Aorta (tissue), 5 donors: ENCODE measurements around the gene PLK5. TPM values are rescaled to one million over a fixed set of nuclear protein-coding genes. Genes with fewer than 3 reads are reported as not detected.
"Not testable (repeated sequence)": the region's sequence is repeated elsewhere in the genome, so short reads cannot be mapped to it uniquely, and the experiment has no call there.

Experiments
- ATAC-seq: fragments of 200-7000 bp; cut with Tn5 transposase; one replicate; pipeline ENCODE4 v1.9.1; 2022; ENCODE audit warnings: moderate library complexity; ENCODE audit not compliant: low FRiP score
- DNase-seq, 2 donors: peaks; one replicate each; pipeline ENCODE4 v3.0.0-alpha.2; 2020
- H3K27ac ChIP-seq, 2 donors: one replicate each; pipeline ENCODE4 v1.5.1; 2013; ENCODE audit warnings: low read length in 2 of 2, mild to moderate bottlenecking in 2 of 2, moderate library complexity in 2 of 2, control low read depth in 1 of 2, inconsistent platforms in 1 of 2, low read depth in 1 of 2
- H3K27me3 ChIP-seq, 2 donors: one replicate each; pipeline ENCODE4 v1.6.1; 2013; ENCODE audit warnings: control low read depth in 1 of 2, low read length in 1 of 2, mild to moderate bottlenecking in 1 of 2, moderate library complexity in 1 of 2; ENCODE audit not compliant: insufficient read depth in 2 of 2, control insufficient read depth in 1 of 2
- H3K36me3 ChIP-seq, 2 donors: one replicate each; pipeline ENCODE4 v1.6.1; 2013; ENCODE audit warnings: control low read depth in 1 of 2, low read length in 1 of 2, mild to moderate bottlenecking in 1 of 2; ENCODE audit not compliant: insufficient read depth in 2 of 2, control insufficient read depth in 1 of 2
- H3K4me1 ChIP-seq, 2 donors: one replicate each; pipeline ENCODE4 v1.6.1; 2013; ENCODE audit warnings: low read length in 2 of 2, control low read depth in 1 of 2, mild to moderate bottlenecking in 1 of 2, moderate library complexity in 1 of 2; ENCODE audit not compliant: insufficient read depth in 2 of 2, control insufficient read depth in 1 of 2
- H3K4me3 ChIP-seq, 2 donors: one replicate each; pipeline ENCODE4 v1.5.1; 2013; ENCODE audit warnings: low read length in 2 of 2, control low read depth in 1 of 2, mild to moderate bottlenecking in 1 of 2
- H3K9me3 ChIP-seq: one replicate; pipeline ENCODE4 v1.6.1; 2013; ENCODE audit warnings: mild to moderate bottlenecking, low read length; ENCODE audit not compliant: control insufficient read depth
- WGBS, 2 donors: extraction: QIAGEN DNeasy Blood & Tissue Kit; methylation state at CpG; one replicate each; pipeline ENCODE4 v1.1.7; 2013; 5-methylcytosine and 5-hydroxymethylcytosine counted together
- intact Hi-C, 2 donors: fragments of 100-400 bp; cut with DNase I; formaldehyde crosslinking; loops; one replicate each; pipeline versions ENCODE4 v1.14.2 to v1.15.0; 2022
- polyA plus RNA-seq, 2 donors: library from polyadenylated mRNA; stranded (reverse); fragments of 200-250 nt; gene quantifications; one replicate each; pipeline ENCODE4 v1.2.3, GENCODE V29; 2013
- total RNA-seq, 2 donors: library from RNA; stranded (reverse); fragmentation: NEBNext Ultra II Directional; extraction: Animal tissue kit (Norgen Biotek cat#: 25700); gene quantifications; one replicate each; pipeline ENCODE4 v1.2.1, GENCODE V29; 2021
- donor health status: healthy with polysubstance abuse.
- donor health status: Bipolar disorder and iron deficiency.
- donor health status: DM: no; HTN: no; CAD: no.
- donor health status: DM: no; HTN: no; CAD: no.
- donor health status: DM: yes; HTN: yes; CAD: no.

Gene PLK5
- total and polyA plus RNA-seq, 4 donors: 0.15 TPM; not detected in 3

DNA sequence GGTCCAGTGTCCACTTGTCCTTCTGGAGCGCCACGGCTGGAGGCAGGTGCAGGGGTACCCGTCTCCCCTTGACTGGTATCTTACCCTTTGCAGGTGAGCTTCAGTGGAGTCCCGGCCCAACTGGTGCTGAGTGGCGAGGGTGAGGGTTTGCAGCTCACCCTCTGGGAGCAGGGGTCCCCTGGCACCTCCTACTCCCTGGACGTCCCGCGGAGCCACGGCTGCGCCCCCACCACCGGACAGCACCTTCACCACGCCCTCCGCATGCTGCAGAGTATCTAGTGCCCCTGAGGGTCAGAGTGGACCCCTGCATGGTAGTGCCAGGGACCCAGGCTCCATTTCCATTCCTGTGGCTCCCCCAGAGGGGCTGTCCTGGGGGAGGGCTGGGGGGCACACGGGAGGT is 11.1 kb downstream of the PLK5 start:
- Histone ChIP-seq H3K4me1 (no peaks in the 10 kb centered on the region), H3K27me3 (no peaks in the 10 kb centered on the region), H3K27ac (no peak overlapping the region), H3K9me3 (no peaks in the 10 kb centered on the region), H3K36me3 (no peaks in the 10 kb centered on the region), H3K4me3 (no peak overlapping the region)
- WGBS, 2 donors: 80 to 91% methylated on average over 14 of the region's 14 CpGs
- ATAC-seq: no peak
- no peak for DNase-seq
- intact Hi-C loops: no loop called here

- WGBS, 2 donors: 95 to 97% methylated on average over 7 of the region's 7 CpGs
- DNase-seq, intact Hi-C loops, ATAC-seq, H3K27me3 ChIP-seq, H3K9me3 ChIP-seq, H3K36me3 ChIP-seq, H3K4me3 ChIP-seq, H3K4me1 ChIP-seq, H3K27ac ChIP-seq: not testable (repeated sequence)
Observed at GRCh38 chr19:1535699-1536098, 11.8 kb downstream of the PLK5 start.

- intact Hi-C loops: no loop called here
- Histone ChIP-seq H3K36me3 (no peaks in the 10 kb centered on the region), H3K27ac (no peak overlapping the region), H3K9me3 (no peaks in the 10 kb centered on the region), H3K4me1 (no peaks in the 10 kb centered on the region), H3K4me3 (no peak overlapping the region), H3K27me3 (no peaks in the 10 kb centered on the region)
- ATAC-seq (no peak), DNase-seq (no peak)
- 5 to 10% methylated on average over 15 of the region's 15 CpGs for WGBS, 2 donors
Observed at GRCh38 chr19:1538978-1539377, 15.1 kb downstream of the PLK5 start.

DNA sequence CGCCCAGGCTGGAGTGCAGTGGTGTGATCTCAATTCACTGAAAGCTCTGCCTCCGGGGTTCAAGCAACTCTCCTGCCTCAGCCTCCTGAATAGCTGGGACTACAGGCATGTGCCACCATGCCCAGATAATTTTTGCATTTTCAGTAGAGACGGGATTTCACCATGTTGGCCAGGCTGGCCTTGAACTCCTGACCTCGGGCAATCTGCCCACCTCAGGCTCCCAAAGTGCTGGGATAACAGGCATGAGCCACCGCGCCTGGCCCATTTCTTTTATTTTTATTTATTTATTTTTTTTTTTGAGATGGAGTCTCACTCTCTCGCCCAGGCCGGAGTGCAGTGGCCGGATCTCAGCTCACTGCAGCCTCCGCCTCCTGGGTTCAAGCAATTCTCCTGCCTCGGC is 15.9 kb downstream of the PLK5 start:
- H3K27ac ChIP-seq, H3K9me3 ChIP-seq, H3K4me3 ChIP-seq, H3K4me1 ChIP-seq, H3K27me3 ChIP-seq, H3K36me3 ChIP-seq, ATAC-seq: not testable (repeated sequence)
- 76 to 83% methylated on average over 11 of the region's 11 CpGs for WGBS, 2 donors
- peak in 1 of 2 donors; percentile 33 for DNase-seq
- intact Hi-C loops: loop anchor here in 1 of 2 donors (10.0 kb wide), 1 partner anchor 285 kb away; no protein-coding TSS in a partner anchor

DNA sequence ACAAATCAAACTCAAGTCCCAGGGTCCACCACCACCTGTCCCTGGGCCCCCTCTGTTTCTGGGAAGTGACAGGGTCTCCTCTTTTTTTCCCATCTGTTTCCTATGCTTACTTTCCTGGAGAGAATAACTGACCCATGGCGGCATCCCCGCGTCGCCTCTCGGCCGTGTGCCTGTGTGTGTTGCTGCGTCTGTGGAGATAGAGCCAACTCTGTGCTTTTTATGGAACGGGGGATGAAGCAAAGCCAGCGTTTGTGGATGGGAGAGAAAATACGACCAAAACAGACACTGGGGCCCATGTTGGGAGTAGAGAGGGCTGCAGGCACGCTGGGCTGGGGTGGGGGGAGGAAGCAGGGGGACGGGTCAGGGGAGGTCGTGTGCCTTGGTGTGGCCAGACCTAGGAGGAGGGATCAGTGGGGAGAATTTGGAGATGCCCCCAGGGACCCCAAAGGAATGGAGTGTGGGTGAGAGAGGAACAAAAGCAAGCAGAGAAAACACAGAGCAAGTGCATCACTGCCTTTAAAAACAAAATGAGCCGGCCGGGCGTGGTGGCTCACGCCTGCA is 16.6 kb downstream of the PLK5 start:
- WGBS, 2 donors: 4 to 6% methylated on average over 17 of the region's 17 CpGs
- Histone ChIP-seq H3K4me1 (no peaks in the 10 kb centered on the region), H3K27ac (no peak overlapping the region), H3K9me3 (no peaks in the 10 kb centered on the region), H3K36me3 (no peaks in the 10 kb centered on the region), H3K27me3 (no peaks in the 10 kb centered on the region), H3K4me3 (no peak overlapping the region)
- peak; percentile 62 for ATAC-seq
- DNase-seq: peak in 1 of 2 donors; percentile 63
- intact Hi-C loops: loop anchor here in 1 of 2 donors (10.0 kb wide), 1 partner anchor 284 kb away; no protein-coding TSS in a partner anchor

GRCh38 chr19:1549332-1549945 is 25.6 kb downstream of the PLK5 start:
- Histone ChIP-seq H3K4me3 (no peak overlapping the region), H3K36me3 (no peaks in the 10 kb centered on the region), H3K4me1 (no peaks in the 10 kb centered on the region), H3K9me3 (no peaks in the 10 kb centered on the region), H3K27me3 (no peaks in the 10 kb centered on the region), H3K27ac (no peak overlapping the region)
- ATAC-seq: no peak
- intact Hi-C loops: loop anchor here (5.0 to 10.0 kb wide), 2 partner anchors 123 to 275 kb away; no protein-coding TSS in a partner anchor
- no peak for DNase-seq
- WGBS, 2 donors: 86 to 95% methylated on average over 4 of the region's 4 CpGs

GRCh38 chr19:1551068-1552040 is 27.5 kb downstream of the PLK5 start:
- Histone ChIP-seq H3K36me3 (peaks cover 0 to 2% of the 10 kb centered on the region in 2 donors), H3K4me3 (no peak overlapping the region), H3K27me3 (no peaks in the 10 kb centered on the region), H3K4me1 (no peaks in the 10 kb centered on the region), H3K9me3 (no peaks in the 10 kb centered on the region), H3K27ac (no peak overlapping the region)
- ATAC-seq (no peak), DNase-seq (no peak)
- 88 to 91% methylated on average over 17 of the region's 17 CpGs for WGBS, 2 donors
- intact Hi-C loops: no loop called here

GRCh38 chr19:1553415-1553814 is 29.5 kb downstream of the PLK5 start:
- ATAC-seq: no peak
- 85 to 89% methylated on average over 10 of the region's 10 CpGs for WGBS, 2 donors

More at GRCh38 chr19:1553415-1553814, 29.5 kb downstream of the PLK5 start:
- Histone ChIP-seq H3K27ac (no peak overlapping the region), H3K27me3 (no peaks in the 10 kb centered on the region), H3K36me3 (peaks cover 0 to 2% of the 10 kb centered on the region in 2 donors), H3K9me3 (no peaks in the 10 kb centered on the region), H3K4me3 (no peak overlapping the region), H3K4me1 (no peaks in the 10 kb centered on the region)
- intact Hi-C loops: no loop called here
- DNase-seq: no peak
